H1 (cell line): ENCODE measurements around the gene MCF2L2. TPM values are rescaled to one million over a fixed set of nuclear protein-coding genes. Genes with fewer than 3 reads are reported as not detected.

Experiments
- ATF2 ChIP-seq: IDR thresholded peaks from 2 replicates; pipeline ENCODE4 v1.6.1; 2012; ENCODE audit warnings: low read length, inconsistent platforms
- CHD1 ChIP-seq: IDR thresholded peaks from 2 replicates; pipeline ENCODE4 v1.6.1; 2012; ENCODE audit warnings: low read depth, low read length, improper control_type of control experiment
- EGR1 ChIP-seq: IDR thresholded peaks from 2 replicates; pipeline ENCODE4 v1.6.1; 2011; ENCODE audit warnings: low read depth, low read length, borderline replicate concordance
- EP300 ChIP-seq, 2 experiments: IDR thresholded peaks; 1 replicate in 1 of 2; 2 replicates in 1 of 2; pipeline ENCODE4 v1.6.1; 2011 to 2012; ENCODE audit warnings: low read depth in 2 of 2, low read length in 2 of 2, mild to moderate bottlenecking in 2 of 2, borderline replicate concordance in 1 of 2, inconsistent platforms in 1 of 2, moderate library complexity in 1 of 2
- JUND ChIP-seq: IDR thresholded peaks from 2 replicates; pipeline ENCODE4 v1.6.1; 2011; ENCODE audit warnings: mild to moderate bottlenecking, improper control_type of control experiment, low read length
- KDM1A ChIP-seq: fragments of 200-600, 300-600 bp; sonication (generic); IDR thresholded peaks from 2 replicates; pipeline ENCODE4 v1.7.1; 2016; ENCODE audit warnings: mild to moderate bottlenecking, low read length, borderline replicate concordance
- KDM4A ChIP-seq: IDR thresholded peaks from one replicate; pipeline ENCODE4 v1.7.1; 2012; ENCODE audit warnings: low read depth, mild to moderate bottlenecking, moderate library complexity, low read length, inconsistent platforms; ENCODE audit not compliant: severe bottlenecking
- PHF8 ChIP-seq: fragments of 200-600 bp; sonication (generic); conservative IDR thresholded peaks from 2 replicates; pipeline ENCODE4 v1.7.1; 2012; ENCODE audit warnings: low read depth, mild to moderate bottlenecking, inconsistent platforms, low read length, moderate library complexity
- POLR2AphosphoS5 ChIP-seq: IDR thresholded peaks from 2 replicates; pipeline ENCODE4 v1.6.1; 2011; ENCODE audit warnings: low read depth, low read length
- RAD21 ChIP-seq, 2 experiments: IDR thresholded peaks in 1 of 2; conservative IDR thresholded peaks in 1 of 2; 2 replicates each; pipeline ENCODE4 v1.6.1; 2011; ENCODE audit warnings: low read depth in 2 of 2, low read length in 2 of 2, improper control_type of control experiment in 1 of 2, inconsistent platforms in 1 of 2, mild to moderate bottlenecking in 1 of 2, moderate library complexity in 1 of 2
- RXRA ChIP-seq: IDR thresholded peaks from 2 replicates; pipeline ENCODE4 v1.6.1; 2011; ENCODE audit warnings: low read depth, mild to moderate bottlenecking, low read length, moderate library complexity; ENCODE audit not compliant: insufficient read depth
- SAP30 ChIP-seq: fragments of 300-600 bp; sonication (generic); IDR thresholded peaks from 2 replicates; pipeline ENCODE4 v1.7.1; 2012; ENCODE audit warnings: low read length, moderate library complexity, mild to moderate bottlenecking, inconsistent platforms; ENCODE audit not compliant: insufficient read depth, insufficient replicate concordance
- SIRT6 ChIP-seq: IDR thresholded peaks from one replicate; pipeline ENCODE4 v1.7.1; 2012; ENCODE audit warnings: low read length, inconsistent platforms
- SIX5 ChIP-seq: IDR thresholded peaks from 2 replicates; pipeline ENCODE4 v1.6.1; 2011; ENCODE audit warnings: mild to moderate bottlenecking, low read depth, low read length
- SP2 ChIP-seq: IDR thresholded peaks from 2 replicates; pipeline ENCODE4 v1.6.1; 2012; ENCODE audit warnings: mild to moderate bottlenecking, low read length, inconsistent platforms
- SP4 ChIP-seq: IDR thresholded peaks from 2 replicates; pipeline ENCODE4 v1.6.1; 2012; ENCODE audit warnings: low read length, inconsistent platforms
- SUZ12 ChIP-seq: fragments of 200-600 bp; sonication (generic); IDR thresholded peaks from 2 replicates; pipeline ENCODE4 v1.6.1; 2012; ENCODE audit warnings: mild to moderate bottlenecking, inconsistent platforms, low read length, moderate library complexity, mixed read lengths
- TAF1 ChIP-seq: IDR thresholded peaks from 2 replicates; pipeline ENCODE4 v1.6.1; 2011; ENCODE audit warnings: mild to moderate bottlenecking, low read depth, low read length
- TAF7 ChIP-seq: optimal IDR thresholded peaks from 2 replicates; pipeline ENCODE3; 2011; ENCODE audit warnings: low read depth, mild to moderate bottlenecking, inconsistent platforms, low read length, moderate library complexity, borderline replicate concordance
- TCF12 ChIP-seq: IDR thresholded peaks from 2 replicates; pipeline ENCODE4 v1.6.1; 2011; ENCODE audit warnings: low read depth, mild to moderate bottlenecking, low read length
- polyA plus RNA-seq, 7 experiments: library from polyadenylated mRNA; depleted of rRNA in 3 of 7; stranded (reverse) in 5 of 7; unstranded in 2 of 7; fragments of >200 nt in 5 of 7; fragments of 200-250 nt in 2 of 7; gene quantifications; 1 replicate in 5 of 7; 2 replicates in 1 of 7; 4 replicates in 1 of 7; pipeline versions ENCODE4 v1.2.1 to v1.2.3, GENCODE V29; 2011 to 2013; ENCODE audit warnings: missing spikeins in 2 of 7, mixed read lengths in 2 of 7
- total RNA-seq: library from RNA; stranded (reverse); fragmentation: NEBNext Ultra II Directional; extraction: Animal tissue kit (Norgen Biotek cat#: 25700); gene quantifications from 2 replicates; pipeline ENCODE4 v1.2.1, GENCODE V29; 2021
- TF ChIP-seq, protein P1 (sequence below): IDR thresholded peaks from 2 replicates; pipeline ENCODE4 v1.6.1; 2011; ENCODE audit warnings: low read length, improper control_type of control experiment

MCF2L2 gene
- total and polyA plus RNA-seq, 2 of the 8 experiments (the other 6 are each of a cell fraction or from before 2014, with no cell fraction given): 4.1 to 13.7 TPM

DNA sequence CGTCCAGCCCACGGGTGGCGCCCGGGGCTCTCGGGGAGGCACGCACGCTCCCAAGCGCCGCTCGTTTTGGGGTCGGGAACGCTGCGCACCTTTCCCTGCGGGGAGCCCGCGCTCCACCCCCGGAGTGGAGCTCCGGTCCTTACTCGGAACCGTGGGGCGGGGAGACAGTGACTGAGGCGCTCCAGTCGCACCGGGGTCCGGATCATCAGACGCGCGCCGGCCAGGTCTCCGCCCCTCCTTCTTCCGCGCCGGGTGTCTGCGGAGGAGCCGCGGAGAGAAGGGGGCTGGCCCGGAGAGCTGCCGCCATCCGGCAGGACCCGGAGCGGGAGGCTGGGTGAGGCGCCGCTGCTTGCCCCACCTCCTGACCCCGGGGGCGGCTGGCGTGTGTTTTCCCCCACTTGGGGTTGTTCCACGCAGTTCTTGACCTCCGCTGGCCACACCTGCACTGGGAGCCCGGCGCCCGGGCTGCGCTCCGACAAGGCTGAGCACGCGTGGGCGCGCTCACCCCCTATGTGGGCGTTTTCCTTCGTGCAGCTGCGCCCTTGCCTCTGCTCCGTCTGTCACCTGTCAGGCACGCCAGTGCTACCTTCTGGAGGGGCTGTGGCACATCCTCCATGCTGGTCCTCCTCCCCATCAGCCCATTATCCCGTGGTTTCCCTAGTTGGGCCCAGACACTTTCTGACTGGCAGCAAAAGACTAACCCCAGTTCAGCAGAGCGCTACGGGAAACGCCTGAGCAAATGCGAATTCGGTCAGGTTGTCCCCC, at the start of gene MCF2L2 (continued):
- TF ChIP-seq SIRT6: no peak
- no peak for TF ChIP-seq KDM1A
- TF ChIP-seq KDM4A: peak; percentile 99
- TF ChIP-seq RAD21 (IDR thresholded peaks at IDR 0.05 in 1 of 2, conservative IDR thresholded peaks at IDR 0.05 in 1 of 2; ENCODE audit: low read depth in 2 of 2, low read length in 2 of 2): no peak
- TF ChIP-seq JUND: no peak
- TF ChIP-seq EP300 (IDR thresholded peaks at IDR 0.05; ENCODE audit: borderline replicate concordance in 1 of 2, low read depth in 2 of 2, low read length in 2 of 2): no peak
- TF ChIP-seq SP4: no peak; the same call in 1 of the 2 replicates
- no peak for TF ChIP-seq RXRA
- TF ChIP-seq SIX5: no peak
- 0 out of 2 replicates have a peak, but pooled peaks have one; percentile 29 for TF ChIP-seq ATF2
- peak; percentile 38; the same call in 1 of the 2 replicates for TF ChIP-seq POLR2AphosphoS5
- peak; percentile 56 for TF ChIP-seq PHF8
- TF ChIP-seq TAF7: no peak
- no peak for TF ChIP-seq SUZ12
- TF ChIP-seq SP2: no peak
- TF ChIP-seq TAF1: peak; percentile 51; the same call in 1 of the 2 replicates
- no peak for TF ChIP-seq TCF12
- no peak for TF ChIP-seq CHD1
- TF ChIP-seq SAP30: peak; percentile 47
- no peak for TF ChIP-seq EGR1
- TF ChIP-seq, protein P1, sequence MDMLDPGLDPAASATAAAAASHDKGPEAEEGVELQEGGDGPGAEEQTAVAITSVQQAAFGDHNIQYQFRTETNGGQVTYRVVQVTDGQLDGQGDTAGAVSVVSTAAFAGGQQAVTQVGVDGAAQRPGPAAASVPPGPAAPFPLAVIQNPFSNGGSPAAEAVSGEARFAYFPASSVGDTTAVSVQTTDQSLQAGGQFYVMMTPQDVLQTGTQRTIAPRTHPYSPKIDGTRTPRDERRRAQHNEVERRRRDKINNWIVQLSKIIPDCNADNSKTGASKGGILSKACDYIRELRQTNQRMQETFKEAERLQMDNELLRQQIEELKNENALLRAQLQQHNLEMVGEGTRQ: no peak
- TF ChIP-seq, all 59 proteins: peak for 18
